Measurements from ENCODE around the gene SH3BP1. TPM values are rescaled to one million over a fixed set of nuclear protein-coding genes. Genes with fewer than 3 reads are reported as not detected.

The SH3BP1 gene
- total RNA-seq, 1 experiment from 2014 or later = 39.4 TPM

GRCh38 chr22:37626556-37627075 is 12.9 kb upstream of the SH3BP1 start:
- POLR2A ChIA-PET = no interaction called here
- Mint-ChIP-seq H3K4me1 (peaks cover 3% of the 10 kb centered on the region), H3K27ac (0 out of 2 replicates have a peak overlapping the region, but pooled peaks have one; percentile 9), H3K36me3 (peaks cover 2% of the 10 kb centered on the region; the same call in 1 of the 2 replicates), H3K9me3 (no peaks in the 10 kb centered on the region), H3K4me3 (no peak overlapping the region), H3K27me3 (ENCODE audit: low read depth) (no peaks in the 10 kb centered on the region)
- DNase-seq (ENCODE audit: low spot score) (no peak), ATAC-seq (no peak)
- CTCF ChIA-PET = interaction anchor here (0.9 to 11.4 kb wide), 7 partner anchors 10 to 71 kb away, joined by 3 to 152 read pairs (median 7); partner anchors contain the start of gene GGA1
- TF ChIP-seq ZNF671 (CRISPR knock-in tag; IDR thresholded peaks at IDR 0.05) (no peak), RORB (CRISPR knock-in tag; IDR thresholded peaks at IDR 0.05) (no peak)

- ATAC-seq (no peak), DNase-seq (ENCODE audit: low spot score) (no peak)
- no peaks in the 10 kb centered on the region for H3K9me3 Mint-ChIP-seq
- peaks cover 3% of the 10 kb centered on the region for H3K4me1 Mint-ChIP-seq
- ChIA-PET CTCF (interaction anchor here (0.9 to 11.4 kb wide), 6 partner anchors 9 to 181 kb away, joined by 3 to 152 read pairs (median 7); partner anchors contain the start of genes GCAT and GGA1), POLR2A (no interaction called here)
- peaks cover 2% of the 10 kb centered on the region; the same call in 1 of the 2 replicates for H3K36me3 Mint-ChIP-seq
- H3K4me3 Mint-ChIP-seq = no peak overlapping the region
- no peak for TF ChIP-seq GTF2I (CRISPR knock-in tag; conservative IDR thresholded peaks at IDR 0.05)
- TF ChIP-seq ZNF317 (CRISPR knock-in tag; IDR thresholded peaks at IDR 0.05; ENCODE audit: borderline replicate concordance, low read depth) = no peak
- TF ChIP-seq, protein P1, sequence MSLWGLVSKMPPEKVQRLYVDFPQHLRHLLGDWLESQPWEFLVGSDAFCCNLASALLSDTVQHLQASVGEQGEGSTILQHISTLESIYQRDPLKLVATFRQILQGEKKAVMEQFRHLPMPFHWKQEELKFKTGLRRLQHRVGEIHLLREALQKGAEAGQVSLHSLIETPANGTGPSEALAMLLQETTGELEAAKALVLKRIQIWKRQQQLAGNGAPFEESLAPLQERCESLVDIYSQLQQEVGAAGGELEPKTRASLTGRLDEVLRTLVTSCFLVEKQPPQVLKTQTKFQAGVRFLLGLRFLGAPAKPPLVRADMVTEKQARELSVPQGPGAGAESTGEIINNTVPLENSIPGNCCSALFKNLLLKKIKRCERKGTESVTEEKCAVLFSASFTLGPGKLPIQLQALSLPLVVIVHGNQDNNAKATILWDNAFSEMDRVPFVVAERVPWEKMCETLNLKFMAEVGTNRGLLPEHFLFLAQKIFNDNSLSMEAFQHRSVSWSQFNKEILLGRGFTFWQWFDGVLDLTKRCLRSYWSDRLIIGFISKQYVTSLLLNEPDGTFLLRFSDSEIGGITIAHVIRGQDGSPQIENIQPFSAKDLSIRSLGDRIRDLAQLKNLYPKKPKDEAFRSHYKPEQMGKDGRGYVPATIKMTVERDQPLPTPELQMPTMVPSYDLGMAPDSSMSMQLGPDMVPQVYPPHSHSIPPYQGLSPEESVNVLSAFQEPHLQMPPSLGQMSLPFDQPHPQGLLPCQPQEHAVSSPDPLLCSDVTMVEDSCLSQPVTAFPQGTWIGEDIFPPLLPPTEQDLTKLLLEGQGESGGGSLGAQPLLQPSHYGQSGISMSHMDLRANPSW (CRISPR knock-in tag; conservative IDR thresholded peaks at IDR 0.05; ENCODE audit: low read depth) = no peak
- TF ChIP-seq, protein P2, sequence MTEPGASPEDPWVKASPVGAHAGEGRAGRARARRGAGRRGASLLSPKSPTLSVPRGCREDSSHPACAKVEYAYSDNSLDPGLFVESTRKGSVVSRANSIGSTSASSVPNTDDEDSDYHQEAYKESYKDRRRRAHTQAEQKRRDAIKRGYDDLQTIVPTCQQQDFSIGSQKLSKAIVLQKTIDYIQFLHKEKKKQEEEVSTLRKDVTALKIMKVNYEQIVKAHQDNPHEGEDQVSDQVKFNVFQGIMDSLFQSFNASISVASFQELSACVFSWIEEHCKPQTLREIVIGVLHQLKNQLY (CRISPR knock-in tag; IDR thresholded peaks at IDR 0.05) = no peak
- TF ChIP-seq TEAD1 (CRISPR knock-in tag; IDR thresholded peaks at IDR 0.05) = no peak
- no peak for TF ChIP-seq PRRX2 (CRISPR knock-in tag; IDR thresholded peaks at IDR 0.05)
- TF ChIP-seq MXD4 (CRISPR knock-in tag; IDR thresholded peaks at IDR 0.05; ENCODE audit: borderline replicate concordance) = no peak
- TF ChIP-seq E2F4 (CRISPR knock-in tag; IDR thresholded peaks at IDR 0.05; ENCODE audit: borderline replicate concordance, low read depth) = no peak
- no peak for TF ChIP-seq ZSCAN18 (CRISPR knock-in tag; IDR thresholded peaks at IDR 0.05)
- TF ChIP-seq GABPB1 (CRISPR knock-in tag; IDR thresholded peaks at IDR 0.05) = no peak
- TF ChIP-seq ZNF263 (CRISPR knock-in tag; IDR thresholded peaks at IDR 0.05; ENCODE audit: low read depth) = no peak
- no peak for TF ChIP-seq GRHL2 (CRISPR knock-in tag; IDR thresholded peaks at IDR 0.05; ENCODE audit: insufficient replicate concordance, severe bottlenecking)
- TF ChIP-seq ZNF219 (CRISPR knock-in tag; IDR thresholded peaks at IDR 0.05; ENCODE audit: borderline replicate concordance) = no peak
- no peak for TF ChIP-seq ZNF121 (CRISPR knock-in tag; IDR thresholded peaks at IDR 0.05)
- no peak for TF ChIP-seq FOXJ3 (CRISPR knock-in tag; IDR thresholded peaks at IDR 0.05; ENCODE audit: borderline replicate concordance)
- H3K27me3 Mint-ChIP-seq (ENCODE audit: low read depth) = no peaks in the 10 kb centered on the region
- H3K27ac Mint-ChIP-seq = 0 out of 2 replicates have a peak overlapping the region, but pooled peaks have one; percentile 9
Observed at GRCh38 chr22:37627121-37627520, 12.3 kb upstream of the SH3BP1 start.

All from WTC11 (cell line).